ENCODE measurements around the gene TSPAN14.

GRCh38 chr10:80539421-80540031 lies 85.4 kb downstream of the TSPAN14 start:
- TF ChIP-seq POLR2A (IDR thresholded peaks at IDR 0.05) = no peak
- no peak for TF ChIP-seq CTCF (IDR thresholded peaks at IDR 0.05)
- TF ChIP-seq POLR2AphosphoS5 (IDR thresholded peaks at IDR 0.05) = no peak
